ENCODE data around the gene ZNF488.

DNA sequence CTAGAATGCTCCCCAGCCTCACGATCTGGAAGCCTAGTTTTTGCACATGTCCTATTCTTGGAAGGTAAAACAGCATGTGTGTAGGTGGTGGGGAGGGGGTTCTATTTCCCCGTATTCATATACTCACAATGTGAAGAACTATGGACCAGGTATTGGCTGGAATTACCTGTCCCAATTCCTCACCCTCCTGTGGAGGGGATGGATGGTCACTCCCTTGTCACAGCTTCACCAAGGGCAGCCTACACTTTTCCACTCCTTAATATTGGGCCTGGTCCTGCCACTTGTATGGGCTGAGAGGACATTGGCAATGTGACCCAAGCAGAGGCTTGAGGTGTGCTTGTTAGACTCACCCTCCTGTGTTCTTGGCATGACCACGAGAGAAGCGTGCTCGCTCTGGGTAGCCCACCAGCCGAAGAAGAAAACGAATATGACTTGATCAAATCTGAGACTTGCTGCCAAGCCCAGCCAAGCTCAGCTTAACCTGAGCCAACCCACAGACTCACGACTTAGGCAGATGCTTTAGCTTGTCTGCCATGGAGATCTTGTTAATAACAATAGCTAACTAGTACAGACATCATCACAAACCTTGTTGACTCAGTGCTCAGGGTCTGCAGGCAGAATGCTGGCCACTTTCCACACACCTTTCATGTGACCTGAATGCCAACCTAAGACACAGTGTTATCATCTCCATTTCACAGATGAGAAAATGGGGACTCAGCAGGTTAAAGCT is 17.2 kb downstream of the ZNF488 start:
- TF ChIP-seq, protein P1, sequence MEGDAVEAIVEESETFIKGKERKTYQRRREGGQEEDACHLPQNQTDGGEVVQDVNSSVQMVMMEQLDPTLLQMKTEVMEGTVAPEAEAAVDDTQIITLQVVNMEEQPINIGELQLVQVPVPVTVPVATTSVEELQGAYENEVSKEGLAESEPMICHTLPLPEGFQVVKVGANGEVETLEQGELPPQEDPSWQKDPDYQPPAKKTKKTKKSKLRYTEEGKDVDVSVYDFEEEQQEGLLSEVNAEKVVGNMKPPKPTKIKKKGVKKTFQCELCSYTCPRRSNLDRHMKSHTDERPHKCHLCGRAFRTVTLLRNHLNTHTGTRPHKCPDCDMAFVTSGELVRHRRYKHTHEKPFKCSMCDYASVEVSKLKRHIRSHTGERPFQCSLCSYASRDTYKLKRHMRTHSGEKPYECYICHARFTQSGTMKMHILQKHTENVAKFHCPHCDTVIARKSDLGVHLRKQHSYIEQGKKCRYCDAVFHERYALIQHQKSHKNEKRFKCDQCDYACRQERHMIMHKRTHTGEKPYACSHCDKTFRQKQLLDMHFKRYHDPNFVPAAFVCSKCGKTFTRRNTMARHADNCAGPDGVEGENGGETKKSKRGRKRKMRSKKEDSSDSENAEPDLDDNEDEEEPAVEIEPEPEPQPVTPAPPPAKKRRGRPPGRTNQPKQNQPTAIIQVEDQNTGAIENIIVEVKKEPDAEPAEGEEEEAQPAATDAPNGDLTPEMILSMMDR (IDR thresholded peaks at IDR 0.05; ENCODE audit: low read length), result no peak
- no peak for TF ChIP-seq EZH2 (IDR thresholded peaks at IDR 0.05; ENCODE audit: borderline replicate concordance, low read length)
